ENCODE results near the gene WASF2. TPM values are rescaled to one million over a fixed set of nuclear protein-coding genes. Genes with fewer than 3 reads are reported as not detected.
"Not testable (repeated sequence)": the region's sequence is repeated elsewhere in the genome, so short reads cannot be mapped to it uniquely, and the experiment has no call there.

WASF2 gene
- total RNA-seq, 1 donor from 2014 or later: 33.7 TPM

DNA sequence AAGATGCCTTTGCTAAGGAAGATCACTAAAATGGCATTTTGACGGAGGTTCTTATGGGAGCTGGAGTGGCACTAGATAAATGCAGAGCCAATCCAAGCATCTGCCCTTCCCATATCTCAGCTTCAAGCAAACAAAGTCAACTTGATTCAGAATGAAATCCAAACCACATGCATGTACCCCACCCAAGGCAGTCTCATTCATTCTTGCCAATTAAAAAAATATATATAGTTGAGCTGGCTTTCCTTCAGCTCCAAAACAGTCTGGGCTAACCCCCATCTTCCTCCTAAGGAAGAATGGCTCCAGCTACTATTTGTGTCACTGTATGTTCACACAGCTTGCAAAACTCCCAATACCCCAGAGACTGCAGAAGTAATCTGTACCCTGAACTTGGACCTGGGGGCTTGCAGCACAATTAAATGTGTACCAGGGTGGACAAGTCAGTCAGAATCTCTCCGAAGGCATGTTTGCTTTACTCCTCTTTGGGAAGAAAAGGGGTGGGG, 62.1 kb downstream of the WASF2 start:
- DNase-seq (ENCODE audit: low read depth, low spot score): no peak

DNA sequence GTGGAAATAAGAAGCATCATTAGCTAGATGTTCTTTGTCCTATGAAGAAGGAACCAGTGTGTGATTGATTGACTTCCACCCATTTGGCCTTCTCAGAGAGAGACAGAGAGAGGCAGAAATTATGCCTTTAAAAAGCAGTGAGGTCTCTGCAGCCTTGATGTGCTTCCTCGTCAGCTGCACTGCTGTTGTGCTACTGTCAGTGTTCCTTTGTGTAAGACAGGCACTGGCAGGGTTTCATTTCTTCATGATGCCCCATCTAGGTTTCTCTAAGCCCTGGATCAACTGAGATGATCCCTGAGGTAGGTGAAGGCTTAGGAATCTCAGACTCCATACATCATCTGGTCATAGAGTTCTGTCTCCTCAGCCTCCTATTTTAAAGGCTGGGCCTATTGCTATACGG, 62.6 kb downstream of the WASF2 start:
- DNase-seq (ENCODE audit: low read depth, low spot score): no peak

DNA sequence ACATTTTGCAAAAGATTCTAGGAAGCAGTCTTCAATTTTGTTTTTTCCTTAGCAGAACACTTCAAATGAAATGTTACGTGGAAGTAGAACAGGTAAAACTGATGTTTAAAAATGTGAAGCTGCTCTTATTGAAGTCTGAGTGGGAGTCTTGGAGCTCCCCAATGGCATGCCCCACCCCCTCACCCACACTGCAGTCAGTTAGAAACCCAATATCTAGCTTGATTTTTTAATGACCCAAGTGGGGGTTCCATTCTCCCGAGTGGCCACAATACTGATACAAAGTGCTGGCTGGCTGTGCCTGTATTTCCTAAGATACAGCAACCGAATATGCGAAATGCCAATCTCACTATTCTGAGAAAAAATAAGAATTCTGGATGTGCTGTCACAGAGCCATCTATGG, 66.3 kb downstream of the WASF2 start:
- DNase-seq (ENCODE audit: low read depth, low spot score): no peak

DNA sequence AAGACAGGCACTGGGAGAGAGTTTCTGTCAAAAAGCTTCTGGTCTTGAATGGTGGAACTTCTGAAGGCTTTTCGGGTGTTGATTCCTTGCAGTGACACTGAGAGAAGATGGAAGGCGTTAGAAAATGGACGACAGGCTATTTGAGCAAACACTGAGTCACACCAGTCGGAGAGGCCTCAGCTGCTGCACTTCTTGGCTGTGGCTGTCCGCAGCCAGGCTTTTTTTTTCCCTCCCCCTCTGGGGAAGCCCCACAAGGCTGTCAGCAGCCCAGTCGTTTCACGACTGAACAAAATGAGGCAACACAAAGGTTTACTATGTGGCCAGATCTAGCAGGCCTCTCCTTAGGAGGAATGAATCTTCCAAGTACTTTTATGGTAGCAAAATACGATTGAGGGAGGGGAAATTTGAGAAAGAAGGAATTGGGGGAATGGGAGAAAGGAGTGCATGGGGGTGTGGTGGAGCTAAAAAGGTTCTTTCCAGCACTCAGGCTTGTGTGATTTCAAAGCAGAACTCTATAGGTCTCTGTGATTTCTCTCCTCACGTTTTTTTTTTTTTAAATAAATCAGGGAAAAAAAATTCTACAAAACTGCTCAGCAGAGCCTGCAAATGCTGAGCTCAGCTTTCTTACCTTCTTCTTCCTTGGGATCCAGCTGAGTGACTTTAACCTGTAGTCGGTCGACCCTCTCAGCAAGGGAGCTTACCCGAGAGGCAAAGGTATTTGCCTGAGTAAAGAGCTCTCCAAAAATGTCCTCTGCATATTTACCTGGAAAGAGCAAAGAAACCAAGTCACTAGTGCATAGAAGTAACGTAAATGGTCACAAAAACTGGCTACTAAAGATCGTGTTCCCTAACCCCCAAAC, 71.4 kb downstream of the WASF2 start:
- DNase-seq (ENCODE audit: low read depth, low spot score): peak; percentile 57

DNA sequence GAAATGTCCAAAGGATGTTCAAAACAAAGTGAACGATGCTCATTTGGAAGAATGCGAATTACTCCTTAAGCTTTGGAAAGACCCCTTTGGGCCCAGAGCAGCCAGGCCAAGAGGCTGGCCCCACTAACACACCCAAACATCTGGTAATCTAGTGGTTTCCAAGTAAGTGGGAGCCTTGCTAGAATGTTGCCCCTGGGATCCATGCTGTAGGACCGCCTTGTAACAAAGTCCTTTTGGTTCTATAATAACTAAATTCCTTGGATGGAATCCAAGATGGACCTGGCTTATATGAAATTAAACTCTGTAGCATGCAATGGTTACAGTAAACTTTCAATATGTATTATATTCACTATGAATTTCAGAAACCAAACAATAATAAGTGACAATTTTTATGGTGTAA, 72.3 kb downstream of the WASF2 start:
- no peak for DNase-seq (ENCODE audit: low read depth, low spot score)

DNA sequence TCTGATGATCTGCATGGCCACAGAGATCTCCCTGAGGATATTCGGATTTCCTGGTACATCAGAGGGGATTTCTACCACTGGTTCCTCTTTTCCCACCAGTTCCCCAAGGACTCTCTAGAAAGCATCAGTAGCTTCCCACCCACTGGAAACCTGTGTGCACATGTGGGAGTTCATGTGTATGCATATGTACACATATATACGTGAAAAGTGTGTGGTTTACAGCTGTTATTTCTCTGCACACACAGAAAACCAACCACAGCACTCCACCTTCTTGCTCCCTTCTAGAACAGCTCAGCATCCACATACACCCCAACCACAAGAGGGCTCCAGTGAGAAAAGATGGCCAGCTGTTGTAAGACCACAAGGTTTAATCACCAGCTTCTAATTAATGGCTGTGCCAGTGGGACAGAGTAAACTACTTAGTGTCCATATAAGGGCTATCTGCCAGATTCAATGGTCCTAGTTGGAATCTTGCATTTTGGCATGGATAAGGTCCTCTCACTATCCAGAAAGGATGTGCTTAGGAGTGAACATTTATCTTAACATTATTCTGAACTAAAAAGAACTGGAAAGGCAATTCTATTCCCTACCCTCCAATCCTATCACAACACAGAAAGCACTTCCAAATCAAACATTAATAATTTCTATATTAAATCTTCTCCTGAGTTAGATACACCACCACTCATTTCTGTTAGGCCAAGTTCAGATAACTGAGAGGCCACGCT, 73.4 kb downstream of the WASF2 start:
- no peak for DNase-seq (ENCODE audit: low read depth, low spot score)

DNA sequence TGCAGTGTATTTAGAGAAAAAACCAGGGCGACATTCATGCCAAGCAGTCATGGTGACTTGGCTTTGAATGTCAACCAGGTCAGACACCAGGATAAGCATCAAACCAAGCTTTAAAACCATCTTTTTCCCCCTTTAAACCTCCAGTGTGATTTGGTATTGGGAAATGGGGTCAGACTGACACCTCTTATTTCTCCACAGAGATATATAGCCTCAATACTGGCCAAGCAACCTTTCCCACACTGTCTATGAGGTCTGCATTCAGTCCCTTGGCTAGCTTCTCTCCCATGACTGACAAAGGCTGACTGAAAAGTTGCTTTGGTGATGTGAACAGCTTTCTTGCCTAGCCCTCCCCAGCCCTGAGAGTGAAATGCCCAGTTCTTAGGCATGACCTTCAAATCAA, 75.9 kb downstream of the WASF2 start:
- no peak for DNase-seq (ENCODE audit: low read depth, low spot score)

DNA sequence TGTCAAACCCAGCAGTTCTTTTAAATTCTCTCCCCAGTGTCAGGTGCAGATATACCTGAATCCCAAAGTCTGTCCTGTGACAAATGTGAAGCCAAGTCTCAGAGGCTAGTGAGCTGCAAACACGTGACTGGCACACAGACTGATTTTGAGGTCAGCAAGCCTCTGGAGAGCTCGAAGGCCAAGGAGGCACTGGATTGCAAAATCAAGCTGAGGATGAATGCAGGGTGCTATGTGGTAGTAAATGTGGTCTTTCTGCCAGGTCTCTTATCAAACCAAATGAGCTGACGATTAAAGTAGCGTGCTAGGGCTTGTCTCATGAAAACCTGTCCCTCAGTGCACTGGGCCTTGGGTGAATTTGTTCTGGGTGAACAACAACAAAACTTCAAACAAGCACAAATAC, 77.0 kb downstream of the WASF2 start:
- DNase-seq (ENCODE audit: low read depth, low spot score): no peak

DNA sequence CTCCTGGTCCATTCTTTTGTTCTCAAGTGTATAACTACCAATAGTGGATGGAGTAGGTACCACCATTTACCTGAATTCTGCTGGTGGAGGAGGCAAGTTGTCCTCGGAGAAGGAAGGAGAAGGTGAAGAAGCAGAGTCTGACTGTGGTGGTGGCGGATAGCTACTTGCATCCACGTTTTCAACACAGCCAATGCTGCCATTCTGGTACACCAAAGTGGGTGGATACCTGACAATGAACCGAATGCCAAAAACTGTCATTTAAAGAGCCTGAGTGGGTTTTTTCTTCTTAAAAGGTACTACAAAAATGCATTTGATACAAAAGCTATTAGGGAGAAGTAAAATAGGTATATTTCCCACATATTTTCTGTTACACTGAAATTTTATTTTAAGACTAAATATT, 77.5 kb downstream of the WASF2 start:
- DNase-seq (ENCODE audit: low read depth, low spot score): no peak

DNA sequence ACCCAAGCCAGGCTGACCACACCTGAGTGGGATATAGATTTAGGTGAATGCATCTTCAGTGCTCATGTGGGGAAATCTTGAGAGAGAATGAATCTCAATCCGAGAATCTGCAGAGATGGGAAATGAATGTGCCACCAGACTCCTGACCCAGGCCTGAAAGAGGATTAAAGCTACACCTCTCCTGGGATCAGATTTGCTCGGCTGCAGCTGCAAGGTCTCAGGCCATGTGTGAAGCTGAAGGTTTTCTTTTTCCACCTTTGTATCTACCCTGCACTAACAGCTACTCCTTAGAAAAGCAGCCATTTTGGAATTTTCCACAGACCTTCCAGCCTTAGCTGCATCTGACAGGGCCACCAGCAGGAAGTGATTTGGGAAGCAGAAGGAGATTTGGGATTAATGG, 79.3 kb downstream of the WASF2 start:
- no peak for DNase-seq (ENCODE audit: low read depth, low spot score)

DNA sequence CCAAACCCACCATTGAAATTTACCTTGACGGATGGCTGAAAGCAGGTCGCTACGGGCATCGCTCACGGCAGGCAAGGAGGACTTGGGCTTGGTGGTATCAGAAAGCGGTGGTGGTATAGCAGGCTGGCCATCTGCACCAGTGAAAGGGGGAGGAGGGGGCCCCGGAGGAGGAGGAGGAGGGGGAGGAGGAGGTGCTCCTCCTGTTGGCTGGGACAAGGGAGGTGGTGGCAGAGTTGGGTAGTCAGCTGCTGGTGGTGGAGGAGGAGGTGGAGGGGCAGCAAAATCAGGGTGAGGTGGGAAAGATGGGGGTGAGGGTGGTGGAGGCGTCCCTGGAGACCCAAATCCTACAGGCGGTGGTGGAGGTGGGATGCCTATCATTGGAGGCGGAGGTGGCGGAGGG, 80.3 kb downstream of the WASF2 start:
- DNase-seq (ENCODE audit: low read depth, low spot score): no peak

DNA sequence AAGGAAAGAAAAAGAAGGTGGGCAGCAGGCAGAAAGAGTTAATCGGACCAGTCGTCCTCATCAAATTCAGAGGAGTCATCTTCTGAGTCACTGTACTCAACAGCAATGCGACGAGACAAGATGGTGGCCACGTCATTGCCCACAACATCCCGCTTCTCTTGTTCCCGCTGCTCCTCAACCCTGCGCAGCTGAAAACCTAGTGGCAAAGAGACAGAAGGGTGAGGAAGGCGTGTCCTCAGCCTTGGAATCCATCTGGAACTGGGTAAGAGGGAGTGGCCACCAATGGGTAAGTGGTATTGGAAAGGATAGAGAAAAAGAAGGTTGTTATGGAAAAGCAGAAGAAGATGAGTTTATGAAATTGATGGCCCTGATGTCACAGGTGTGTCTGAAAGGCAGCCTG, 81.8 kb downstream of the WASF2 start:
- no peak for DNase-seq (ENCODE audit: low read depth, low spot score)

DNA sequence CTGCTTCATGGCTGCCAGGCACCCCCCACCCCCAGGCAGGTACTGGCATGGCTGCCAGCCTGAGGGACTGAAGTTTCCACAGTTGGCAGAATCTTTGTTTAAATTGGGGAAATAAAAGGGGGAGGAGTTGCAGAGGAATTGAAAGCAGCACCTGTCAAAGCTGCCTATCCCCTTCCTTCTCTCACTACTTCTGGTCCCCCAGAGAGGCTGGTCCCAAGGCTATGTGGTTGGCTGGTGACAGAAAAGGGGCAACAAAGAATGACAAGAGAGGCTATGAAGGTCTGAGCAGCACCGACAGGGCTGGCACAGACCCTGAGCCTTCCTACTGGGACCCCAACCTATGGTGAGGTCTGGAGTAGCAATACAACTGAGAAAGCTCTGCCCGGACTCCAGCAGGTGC, 83.2 kb downstream of the WASF2 start:
- DNase-seq (ENCODE audit: low read depth, low spot score): not testable (repeated sequence)

DNA sequence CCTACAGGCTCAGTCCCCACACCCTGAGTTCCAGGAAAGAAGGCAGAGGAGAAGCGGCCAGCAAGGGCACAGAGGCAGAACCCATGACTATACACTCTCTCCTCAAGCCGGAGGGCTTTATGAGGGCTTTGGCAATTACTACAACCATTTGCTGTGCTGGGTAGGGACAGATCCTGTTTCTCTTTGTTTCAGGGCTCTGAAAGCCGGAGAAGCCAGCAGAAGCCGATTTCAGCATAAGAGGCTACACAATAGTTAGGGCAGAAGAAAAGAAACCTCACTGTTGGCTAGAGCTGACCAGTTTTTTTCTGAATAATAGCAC, 83.6 kb downstream of the WASF2 start:
- no peak for DNase-seq (ENCODE audit: low read depth, low spot score)

DNA sequence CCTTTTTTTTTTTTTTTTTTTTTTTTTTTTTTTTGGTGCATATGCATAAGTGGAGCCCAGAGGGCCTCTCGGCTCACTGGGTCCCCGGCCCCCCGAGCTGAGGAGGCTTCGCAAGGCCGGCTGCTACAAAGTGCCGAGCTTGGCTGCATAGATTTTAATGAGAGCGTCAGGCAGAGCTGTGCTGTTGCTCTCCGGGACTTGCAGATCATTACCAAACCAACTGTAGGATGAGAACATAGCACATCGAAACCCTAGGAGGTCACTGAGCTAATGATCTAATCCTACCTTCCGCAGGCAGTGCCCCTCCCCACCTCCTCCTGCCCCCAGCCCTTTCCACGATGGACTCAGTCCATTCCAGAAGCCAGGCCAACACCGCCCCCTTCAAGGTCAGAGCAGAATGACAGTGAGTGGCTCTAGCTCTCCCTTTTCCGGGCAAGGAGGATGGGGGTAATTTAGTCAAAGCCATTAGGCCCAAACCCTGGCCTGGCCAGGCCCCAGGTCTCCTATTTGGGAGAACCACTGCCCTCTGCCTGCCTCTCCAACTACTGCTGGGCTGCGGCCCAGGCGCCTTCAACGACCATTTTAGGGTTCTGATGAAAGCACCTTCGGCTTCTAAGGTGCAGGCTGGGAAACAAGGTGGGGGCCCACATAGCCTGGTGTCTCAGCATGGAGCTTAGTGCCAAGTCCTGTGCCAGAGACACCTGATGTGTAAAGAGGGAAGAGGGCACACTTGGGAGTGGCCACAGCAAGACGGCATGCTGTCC, 84.2 kb downstream of the WASF2 start:
- DNase-seq (ENCODE audit: low read depth, low spot score): not testable (repeated sequence)

DNA sequence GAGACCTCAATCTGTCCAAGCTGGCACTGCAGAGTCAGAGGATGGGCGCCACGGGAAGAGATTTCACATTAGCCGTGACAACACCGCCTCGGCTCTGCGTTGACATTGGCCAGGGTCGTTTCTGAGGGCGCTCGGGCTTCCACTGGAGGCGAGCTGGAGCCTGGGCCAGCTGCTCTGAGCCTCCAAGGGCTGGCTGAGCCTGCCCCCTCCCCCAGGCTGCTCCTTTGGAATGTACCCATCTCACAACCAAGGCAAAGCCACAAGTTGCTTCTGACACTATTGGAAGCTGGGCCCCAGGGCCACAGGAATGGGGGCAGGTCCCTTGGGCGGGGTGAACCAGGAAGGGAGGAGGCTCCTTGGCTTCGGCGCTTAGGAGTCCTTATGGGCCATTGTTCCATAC, 84.9 kb downstream of the WASF2 start:
- no peak for DNase-seq (ENCODE audit: low read depth, low spot score)

DNA sequence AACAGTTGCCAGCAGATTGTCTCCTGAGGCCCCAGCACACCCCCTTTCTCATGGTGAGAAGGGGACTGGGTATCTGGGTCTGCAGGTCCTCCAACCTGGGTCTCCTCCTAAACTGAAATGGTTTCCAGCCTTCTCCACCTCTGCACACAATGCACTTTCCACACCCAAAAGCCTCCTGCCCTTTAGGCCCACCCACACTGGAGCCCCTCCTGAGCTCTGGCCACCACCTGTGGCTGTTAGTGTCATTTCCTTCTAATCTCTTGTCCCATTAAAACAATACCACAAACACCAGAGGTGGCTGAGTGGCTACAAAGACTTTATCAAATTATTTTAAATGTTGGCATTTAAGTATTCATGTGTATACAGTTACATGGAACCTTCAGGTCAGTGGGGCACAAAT, 86.0 kb downstream of the WASF2 start:
- DNase-seq (ENCODE audit: low read depth, low spot score): no peak

DNA sequence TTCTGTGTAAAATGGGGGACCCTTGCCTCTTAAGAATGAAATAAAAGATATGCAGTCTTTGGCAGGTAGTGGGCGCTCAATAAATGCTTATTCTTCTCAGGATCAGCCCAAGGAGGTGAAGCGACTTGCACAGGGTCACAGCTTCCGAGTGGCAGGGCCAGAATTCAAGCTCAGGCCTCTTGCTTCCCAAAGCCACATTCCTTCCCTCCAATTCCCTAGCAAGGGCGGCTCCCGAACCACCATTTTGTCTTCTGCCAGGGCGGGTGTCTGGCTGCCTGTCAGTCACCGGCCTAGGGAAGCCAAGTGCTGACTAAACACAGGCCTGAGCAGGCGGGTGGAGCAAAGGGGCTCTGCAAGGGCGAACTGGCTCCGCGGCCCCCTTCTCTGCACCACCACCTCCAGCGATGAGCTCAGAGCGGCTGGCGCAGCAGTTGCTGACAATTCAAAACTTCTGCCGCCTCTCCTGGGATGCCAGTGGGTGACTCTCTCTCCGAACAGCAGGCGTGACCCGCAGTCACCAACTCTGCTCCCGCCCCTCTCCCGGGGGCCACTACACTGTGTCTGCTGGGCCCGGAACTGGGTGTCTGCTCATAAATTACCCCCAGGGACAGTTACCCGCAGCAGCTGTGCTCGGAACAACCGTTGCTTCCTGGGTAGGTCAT, 86.8 kb downstream of the WASF2 start:
- no peak for DNase-seq (ENCODE audit: low read depth, low spot score)

DNA sequence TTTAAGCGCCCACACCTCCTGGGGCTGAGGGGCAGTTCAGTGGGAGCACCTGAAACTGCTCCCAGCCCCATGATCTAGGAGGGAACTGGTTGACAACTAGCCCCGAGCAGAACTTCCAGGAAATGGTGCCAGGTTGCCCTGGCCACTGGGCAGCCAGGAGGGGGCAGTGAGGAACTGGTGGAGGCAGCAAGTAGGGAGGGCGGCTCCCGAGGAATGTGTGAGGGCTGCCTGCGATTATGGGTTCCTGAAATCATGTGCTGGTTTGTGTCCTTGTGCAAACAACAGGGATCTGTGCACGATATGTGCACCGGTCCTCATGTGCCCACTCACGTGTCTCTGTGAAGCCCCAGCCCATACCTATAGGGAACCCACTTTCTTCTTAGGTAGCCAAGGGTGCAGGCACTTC, 87.6 kb downstream of the WASF2 start:
- DNase-seq (ENCODE audit: low read depth, low spot score): peak; percentile 47

DNA sequence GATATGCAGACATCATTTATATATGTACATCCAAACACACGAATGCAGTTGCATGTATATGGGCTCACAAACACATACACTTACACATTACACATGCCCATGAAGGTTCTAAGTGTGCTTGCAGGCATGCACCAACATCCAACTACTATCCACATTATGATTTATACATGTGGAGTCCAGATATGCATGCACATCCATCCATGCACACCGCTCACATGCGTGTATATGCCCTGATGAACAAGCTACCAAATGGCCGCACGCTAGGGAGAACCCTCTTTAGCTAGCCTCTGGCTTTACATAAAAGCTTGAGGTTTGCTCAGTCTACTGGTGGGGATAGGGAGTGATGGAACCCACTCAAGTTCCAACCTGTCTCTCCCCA, 89.0 kb downstream of the WASF2 start:
- no peak for DNase-seq (ENCODE audit: low read depth, low spot score)

DNA sequence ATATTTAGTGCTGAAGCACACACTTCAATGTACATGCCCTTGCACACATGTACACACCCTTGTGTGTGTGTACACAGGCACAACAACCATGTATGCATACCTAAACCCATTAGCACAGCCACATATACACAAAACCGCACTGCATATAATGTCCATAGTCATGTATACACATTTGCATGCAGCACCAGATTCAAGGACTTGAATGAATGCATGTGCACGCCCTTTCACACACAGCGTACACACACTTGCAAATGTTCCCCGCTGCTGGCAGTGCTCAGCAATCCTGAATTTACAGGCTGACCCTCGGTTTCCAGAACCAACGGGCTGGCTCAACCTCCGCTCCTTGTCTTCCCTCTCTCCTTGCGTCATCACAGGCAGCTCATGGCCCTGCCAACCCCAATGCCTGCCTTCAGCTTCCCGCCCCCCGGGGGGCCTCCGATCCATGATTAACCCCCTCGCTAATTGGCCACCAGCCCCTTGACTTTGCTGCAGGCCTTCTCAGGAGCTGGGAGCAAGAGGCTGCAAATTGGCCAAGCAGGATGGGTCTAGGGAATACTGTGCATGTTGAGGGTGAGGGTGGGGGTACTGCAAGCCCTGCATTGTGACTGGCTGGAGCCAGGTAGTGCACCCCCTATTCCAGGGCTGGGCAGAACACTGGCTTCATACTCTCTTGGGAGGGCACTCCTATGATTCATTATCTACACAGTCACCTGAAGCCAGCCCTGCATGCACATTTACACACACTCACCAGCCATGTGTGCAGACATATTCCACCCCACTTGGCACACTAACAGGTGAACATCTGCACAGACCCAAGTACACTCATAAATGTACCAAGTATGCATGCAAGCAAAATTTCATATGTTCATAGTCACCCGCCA, 89.6 kb downstream of the WASF2 start:
- no peak for DNase-seq (ENCODE audit: low read depth, low spot score)

All from pulmonary artery endothelial cell (primary cell).